Ishikawa (cell line): ENCODE data around the gene DIP2A.

Source experiments
- CEBPB ChIP-seq: IDR thresholded peaks from 2 replicates; pipeline ENCODE4 v1.6.1; 2012
- CREB1 ChIP-seq: IDR thresholded peaks from 2 replicates; pipeline ENCODE4 v1.6.1; 2012; ENCODE audit warnings: low read depth
- EGR1 ChIP-seq: IDR thresholded peaks from 2 replicates; pipeline ENCODE4 v1.6.1; 2012
- EP300 ChIP-seq: IDR thresholded peaks from 2 replicates; pipeline ENCODE4 v1.6.1; 2012; ENCODE audit warnings: borderline replicate concordance
- FOXM1 ChIP-seq: IDR thresholded peaks from 2 replicates; pipeline ENCODE4 v1.6.1; 2012; ENCODE audit warnings: low read depth, borderline replicate concordance
- NFIC ChIP-seq: IDR thresholded peaks from 2 replicates; pipeline ENCODE4 v1.6.1; 2012
- RAD21 ChIP-seq: IDR thresholded peaks from 2 replicates; pipeline ENCODE4 v1.6.1; 2012; ENCODE audit warnings: low read depth
- REST ChIP-seq: IDR thresholded peaks from 2 replicates; pipeline ENCODE4 v1.6.1; 2012; ENCODE audit warnings: low read depth, mild to moderate bottlenecking
- TAF1 ChIP-seq: IDR thresholded peaks from 2 replicates; pipeline ENCODE4 v1.6.1; 2012; ENCODE audit warnings: low read depth, mild to moderate bottlenecking
- TCF12 ChIP-seq: IDR thresholded peaks from 2 replicates; pipeline ENCODE4 v1.6.1; 2012; ENCODE audit warnings: low read depth
- TEAD4 ChIP-seq: IDR thresholded peaks from 2 replicates; pipeline ENCODE4 v1.6.1; 2012
- YY1 ChIP-seq: IDR thresholded peaks from 2 replicates; pipeline ENCODE4 v1.6.1; 2012; ENCODE audit warnings: low read depth
- TF ChIP-seq, protein P1 (sequence below): IDR thresholded peaks from 2 replicates; pipeline ENCODE4 v1.6.1; 2012

- no peak for TF ChIP-seq TEAD4
- no peak for TF ChIP-seq REST
- TF ChIP-seq NFIC, result no peak
- TF ChIP-seq YY1, result no peak
- TF ChIP-seq CREB1, result no peak
- no peak for TF ChIP-seq RAD21
- TF ChIP-seq EP300, result no peak
- TF ChIP-seq, protein P1, sequence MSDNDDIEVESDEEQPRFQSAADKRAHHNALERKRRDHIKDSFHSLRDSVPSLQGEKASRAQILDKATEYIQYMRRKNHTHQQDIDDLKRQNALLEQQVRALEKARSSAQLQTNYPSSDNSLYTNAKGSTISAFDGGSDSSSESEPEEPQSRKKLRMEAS, result no peak
- no peak for TF ChIP-seq TAF1
- TF ChIP-seq TCF12, result no peak
- no peak for TF ChIP-seq CEBPB
- TF ChIP-seq FOXM1, result no peak
- TF ChIP-seq EGR1, result no peak
Observed at GRCh38 chr21:46567348-46567747, 108.7 kb downstream of the DIP2A start.
